HG03571 (cell line): ENCODE measurements around the gene C1QTNF3.
"Not testable (repeated sequence)": the region's sequence is repeated elsewhere in the genome, so short reads cannot be mapped to it uniquely, and the experiment has no call there.

Source experiments
- ATAC-seq: cut with Tn5 transposase; IDR thresholded peaks from one replicate; pipeline ENCODE4 v1.9.1; 2021; ENCODE audit not compliant: unreplicated experiment

C1QTNF3 gene

DNA sequence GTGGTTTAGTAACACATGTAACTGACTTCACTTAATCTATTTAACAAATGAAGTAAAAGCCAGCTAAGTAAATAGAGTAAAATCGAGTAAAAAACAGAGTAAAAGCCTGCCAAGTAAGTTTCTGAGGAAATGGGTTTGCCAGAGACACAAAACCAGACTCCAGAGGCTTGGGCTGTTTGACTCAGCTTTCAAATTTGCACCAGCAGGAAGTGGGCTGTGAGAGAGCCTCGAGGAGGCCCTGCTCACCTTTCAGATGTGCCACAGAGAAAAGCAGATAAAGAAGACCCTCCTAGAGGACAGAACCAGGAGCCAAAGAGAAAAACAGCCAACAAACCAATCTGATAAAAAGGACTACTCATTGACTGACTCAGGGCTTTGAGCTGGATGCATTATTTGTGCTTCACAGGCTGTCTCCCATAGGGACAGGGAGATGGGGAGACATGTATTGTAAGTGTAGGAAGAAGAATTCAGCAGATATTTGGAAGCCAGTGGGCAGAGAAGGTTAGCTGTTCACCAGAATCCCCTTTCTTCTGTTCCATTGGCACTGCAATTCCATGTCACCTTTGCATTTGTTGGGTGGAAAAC lies 20.8 kb downstream of the C1QTNF3 start:
- peak; percentile 92 for ATAC-seq

DNA sequence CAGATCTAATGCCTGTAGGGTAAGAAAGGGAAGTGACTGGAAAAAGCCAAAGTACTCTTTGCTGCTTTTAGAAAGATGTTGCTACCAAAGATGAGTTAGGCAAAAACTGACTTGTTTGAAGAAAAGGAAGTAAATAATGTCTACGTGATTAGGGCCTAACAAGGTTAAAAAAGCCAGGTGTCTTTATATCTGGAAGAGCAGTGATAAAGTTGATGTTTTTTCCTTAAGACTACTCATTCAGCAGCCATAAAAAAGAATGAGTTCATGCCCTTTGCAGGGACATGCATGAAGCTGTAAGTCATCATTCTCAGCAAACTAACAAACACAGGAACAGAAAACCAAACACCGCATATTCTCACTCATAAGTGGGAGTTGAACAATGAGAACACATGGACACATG lies 21.7 kb downstream of the C1QTNF3 start:
- no peak for ATAC-seq

GRCh38 chr5:34020726-34021125 lies 22.3 kb downstream of the C1QTNF3 start:
- no peak for ATAC-seq

- ATAC-seq, result no peak
Measured at GRCh38 chr5:34017254-34017653, 25.8 kb downstream of the C1QTNF3 start.

DNA sequence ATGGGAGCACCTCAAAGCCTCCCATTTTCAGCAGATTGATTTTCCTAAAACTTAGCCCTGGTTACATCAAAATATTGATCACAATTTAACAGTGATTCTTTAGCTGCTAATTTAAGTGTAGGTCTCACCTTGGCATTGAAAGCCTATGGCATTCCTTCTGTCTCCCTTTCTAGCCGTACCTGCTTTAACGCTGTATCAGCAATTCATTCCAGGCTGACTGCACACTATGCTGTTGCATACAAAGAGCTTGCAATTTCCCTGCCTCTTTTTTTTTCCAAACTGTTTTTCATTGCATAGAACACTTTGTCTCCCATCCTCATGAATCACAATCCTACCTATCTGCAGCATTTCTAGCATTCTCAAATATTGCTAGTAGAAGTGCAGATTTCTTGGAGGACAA lies 26.3 kb downstream of the C1QTNF3 start:
- ATAC-seq, result no peak

GRCh38 chr5:34016222-34016621 lies 26.8 kb downstream of the C1QTNF3 start:
- ATAC-seq, result no peak

DNA sequence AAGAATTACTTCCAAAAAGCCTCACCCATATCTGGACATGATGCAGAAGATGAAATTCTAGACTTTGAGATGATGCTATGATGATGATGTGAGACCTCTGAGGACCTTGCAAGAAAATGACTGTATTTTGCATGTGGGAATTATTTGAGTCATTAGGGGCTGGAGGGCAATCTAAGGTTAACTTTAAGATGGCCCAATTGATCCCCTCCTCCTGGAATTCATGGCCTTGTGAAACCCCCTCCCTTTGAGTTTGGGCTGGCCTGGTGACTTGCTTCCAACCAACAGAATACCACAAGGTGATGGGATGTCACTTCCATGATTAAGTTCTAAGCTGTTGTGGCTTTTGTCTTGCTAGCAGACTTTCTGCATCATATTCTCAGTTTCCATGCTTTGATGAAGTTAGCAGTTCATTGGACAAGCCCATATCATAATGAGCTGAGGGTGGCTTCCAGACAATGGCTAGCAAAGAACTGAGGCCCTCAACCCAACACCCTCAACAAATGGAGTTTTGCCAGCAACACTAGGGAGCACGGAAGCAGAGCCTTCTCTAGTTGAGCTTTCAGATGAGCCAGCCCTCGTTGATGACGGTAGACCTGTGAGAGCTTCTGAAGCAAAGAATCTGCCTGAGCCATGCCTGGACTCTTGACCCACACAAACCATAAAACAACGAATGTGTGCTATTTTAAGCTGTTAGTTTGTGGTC lies 27.7 kb downstream of the C1QTNF3 start:
- ATAC-seq, result no peak

DNA sequence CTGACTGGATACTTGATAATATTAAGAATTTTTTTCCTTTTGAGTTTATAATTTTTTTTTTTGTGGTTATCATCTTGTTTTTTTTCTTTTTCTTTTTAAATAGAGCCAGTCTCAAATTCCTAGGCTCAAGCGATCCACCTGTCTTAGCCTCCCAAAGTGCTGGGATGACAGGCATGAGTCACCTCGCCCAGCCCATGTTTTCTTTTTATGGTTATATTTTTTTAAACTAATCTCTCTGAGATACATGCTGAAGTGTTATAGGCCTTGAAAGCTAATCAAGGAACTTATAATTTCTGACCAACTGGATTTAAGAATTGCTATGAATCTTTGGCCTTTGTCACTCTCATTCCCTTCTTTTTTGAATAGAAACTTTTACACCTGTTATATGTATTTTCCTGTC lies 28.4 kb downstream of the C1QTNF3 start:
- no peak for ATAC-seq

GRCh38 chr5:34013547-34013946 lies 29.5 kb downstream of the C1QTNF3 start:
- no peak for ATAC-seq

DNA sequence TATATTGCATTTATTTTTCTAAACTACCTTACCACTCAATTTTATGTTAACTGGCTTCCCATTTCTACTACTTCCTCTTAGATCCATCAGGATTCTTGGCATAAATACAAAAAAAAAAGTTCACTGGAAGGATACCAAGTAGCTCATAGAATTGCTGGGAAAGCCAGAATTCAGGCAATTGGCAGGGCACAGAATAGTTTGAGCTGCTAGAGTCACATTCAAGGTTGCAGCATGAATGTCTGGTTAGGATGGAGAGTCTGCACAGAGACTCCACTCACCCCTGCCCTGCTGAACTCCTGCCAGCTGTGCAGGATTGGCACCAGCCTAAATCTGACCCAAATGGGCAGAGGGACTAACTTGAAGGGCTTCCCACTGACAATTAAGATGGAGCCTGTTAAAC lies 30.2 kb downstream of the C1QTNF3 start:
- no peak for ATAC-seq

GRCh38 chr5:34011536-34011935 lies 31.5 kb downstream of the C1QTNF3 start:
- no peak for ATAC-seq

- not testable (repeated sequence) for ATAC-seq
Measured at GRCh38 chr5:34010146-34010545, 32.9 kb downstream of the C1QTNF3 start.

- ATAC-seq, result no peak
Measured at GRCh38 chr5:34009610-34010009, 33.4 kb downstream of the C1QTNF3 start.

DNA sequence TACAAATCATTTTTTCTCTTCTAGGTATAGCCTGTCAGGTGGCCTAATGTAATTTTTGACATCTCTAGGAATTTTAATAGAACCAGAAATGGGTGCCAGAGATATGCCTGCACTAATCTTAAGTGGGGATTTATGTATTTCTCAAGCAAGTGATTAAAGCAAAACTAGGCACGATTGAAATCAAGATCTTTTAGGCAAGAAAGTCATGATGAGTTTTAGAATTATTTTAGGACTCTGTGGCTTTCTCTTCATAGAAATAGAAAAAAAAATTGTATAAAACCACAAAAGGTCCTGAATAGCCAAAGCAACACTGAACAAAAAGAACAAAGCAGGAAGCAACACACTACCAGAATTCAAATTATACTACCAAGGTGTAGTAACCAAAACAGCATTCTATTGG lies 34.2 kb downstream of the C1QTNF3 start:
- ATAC-seq, result no peak

DNA sequence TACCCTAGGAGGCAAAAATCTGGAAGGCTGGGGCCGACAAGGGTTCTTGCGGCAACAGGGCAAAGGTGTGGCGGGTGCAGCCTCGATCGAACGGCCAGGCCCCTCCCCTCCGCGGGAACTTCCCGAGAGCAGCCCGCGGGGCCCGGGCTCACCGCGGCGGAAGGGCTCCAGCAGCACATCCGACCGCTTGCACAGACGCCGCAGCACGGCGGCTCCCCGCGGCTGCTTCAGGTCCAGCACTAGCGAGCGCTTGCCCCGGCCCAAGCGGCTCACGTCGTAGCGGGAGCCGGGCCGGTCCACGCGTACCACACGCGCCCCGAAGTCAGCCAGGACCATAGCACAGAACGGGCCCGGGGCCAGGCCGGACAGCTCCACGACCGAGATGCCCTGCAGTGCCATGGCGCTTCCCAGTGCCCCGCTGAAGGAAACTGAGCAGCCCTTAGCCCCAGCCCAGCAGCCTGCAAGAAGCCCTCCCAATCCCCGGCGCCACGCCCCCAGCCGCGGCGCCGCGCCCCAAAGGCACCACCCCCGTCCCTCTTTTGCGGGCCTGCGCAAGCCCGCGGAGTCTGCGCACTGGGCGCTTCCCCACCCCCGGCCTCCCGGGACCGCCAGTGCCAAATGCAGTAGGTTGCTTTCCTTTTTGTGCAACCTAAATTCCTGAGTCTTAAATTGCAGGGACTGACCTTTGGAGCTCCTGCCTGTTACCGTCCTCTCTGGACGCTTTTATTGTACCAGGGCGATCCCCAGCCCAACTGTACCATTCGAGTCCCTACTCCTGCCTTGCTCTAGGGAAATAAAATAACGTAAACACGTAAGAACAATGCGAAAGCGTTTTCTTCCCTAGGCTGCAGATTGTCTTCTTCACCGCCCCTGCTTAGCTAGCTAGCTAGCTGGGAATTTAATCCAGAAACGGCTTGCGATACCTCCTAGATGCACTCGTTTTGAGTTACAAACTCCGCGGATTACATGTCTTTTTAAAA lies 35.1 kb downstream of the C1QTNF3 start, which contains the start of gene AMACR:
Gene AMACR, minus strand, starts transcription at position 430 of the 980 bp plus-strand sequence. Its CDS starts 31 bp downstream, at position 399.
- peak; percentile 91 for ATAC-seq

GRCh38 chr5:34007201-34007620 lies 35.8 kb downstream of the C1QTNF3 start:
- no peak for ATAC-seq

- no peak for ATAC-seq
Measured at GRCh38 chr5:34005681-34006080, 37.3 kb downstream of the C1QTNF3 start.

- no peak for ATAC-seq
Measured at GRCh38 chr5:34005211-34005610, 37.8 kb downstream of the C1QTNF3 start.

- no peak for ATAC-seq
Measured at GRCh38 chr5:34003941-34004340, 39.1 kb downstream of the C1QTNF3 start.

DNA sequence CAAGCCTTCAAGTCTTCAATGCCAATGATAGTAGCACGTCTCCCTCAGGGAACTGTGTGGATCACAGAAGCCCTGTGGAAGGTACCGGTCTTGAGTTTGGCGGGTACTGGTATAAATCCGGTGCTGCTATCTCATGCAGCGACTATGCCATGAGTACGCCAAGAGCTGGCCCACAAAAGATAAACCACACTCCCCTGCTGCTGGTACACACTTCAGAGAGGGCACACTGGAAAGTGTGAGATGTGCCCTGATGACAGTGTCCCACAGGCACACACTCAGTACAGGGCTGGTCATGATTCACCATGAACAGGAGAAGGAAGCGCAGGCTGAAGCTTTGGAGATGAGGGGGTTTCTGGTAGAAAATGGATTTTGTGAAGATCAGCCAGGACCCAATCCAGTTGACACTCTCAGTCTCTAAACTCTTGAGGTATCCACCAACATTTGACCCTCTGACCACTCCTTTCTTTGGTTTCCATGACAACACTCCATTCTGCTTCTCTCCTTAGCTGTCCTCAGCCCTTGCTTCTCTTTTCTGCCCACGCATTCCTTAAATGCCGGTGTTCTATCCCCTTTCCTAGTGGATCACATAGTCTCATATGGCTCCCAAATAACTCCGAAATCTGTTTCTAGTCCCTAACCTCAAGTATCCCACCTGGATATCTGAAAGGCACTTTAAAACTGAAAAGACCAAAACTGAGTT lies 40.2 kb downstream of the C1QTNF3 start:
- no peak for ATAC-seq

GRCh38 chr5:34001241-34001841 lies 41.7 kb downstream of the C1QTNF3 start:
- no peak for ATAC-seq
